Activated T-cell treated with anti-CD3 and anti-CD28 coated beads, Interleukin-2, amount 50 U/mL, for 24 hours (primary cell): ENCODE measurements around the gene USP7.
A peak's percentile ranks its signal among the peaks of the same experiment; 100 is the strongest.

Experiments used
- DNase-seq: peaks from one replicate; pipeline ENCODE4 v3.0.0-alpha.2; 2020
- H3K27ac Mint-ChIP-seq: 2 replicates; pipeline ENCODE4 v1.8.0; 2020; ENCODE audit warnings: mild to moderate bottlenecking, mixed read lengths
- H3K27me3 Mint-ChIP-seq: 2 replicates; pipeline ENCODE4 v1.8.0; 2020; ENCODE audit warnings: mixed read lengths
- H3K36me3 Mint-ChIP-seq: 2 replicates; pipeline ENCODE4 v1.8.0; 2020; ENCODE audit warnings: low read depth, mixed read lengths
- H3K4me1 Mint-ChIP-seq: 2 replicates; pipeline ENCODE4 v1.8.0; 2020; ENCODE audit warnings: low read depth, mixed read lengths
- H3K4me3 Mint-ChIP-seq: 2 replicates; pipeline ENCODE4 v1.8.0; 2020; ENCODE audit warnings: mild to moderate bottlenecking, moderate library complexity, mixed read lengths
- H3K9me3 Mint-ChIP-seq: 2 replicates; pipeline ENCODE4 v1.8.0; 2020; ENCODE audit warnings: mixed read lengths

USP7 gene

DNA sequence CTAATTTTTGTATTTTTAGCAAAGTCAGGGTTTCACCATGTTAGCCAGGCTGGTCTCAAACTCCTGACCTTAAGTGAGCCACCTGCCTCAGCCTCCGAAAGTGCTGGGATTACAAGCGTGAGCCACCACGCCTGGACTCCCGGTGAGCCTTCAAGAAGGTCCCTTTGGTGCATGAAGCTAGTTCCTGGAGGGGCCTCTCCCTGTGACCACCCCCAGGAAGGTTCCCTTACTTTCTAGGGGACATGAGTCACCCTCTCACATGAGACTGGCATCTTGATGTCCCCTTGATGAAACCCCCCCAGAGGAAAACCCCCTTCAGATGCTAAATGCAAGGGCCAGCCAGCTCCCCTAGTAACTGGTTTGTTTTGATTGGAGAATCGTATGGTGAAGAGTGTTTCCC lies 107.7 kb downstream of the USP7 start:
- no peak for DNase-seq
- H3K4me3 Mint-ChIP-seq: no peak overlapping the region
- peaks cover 40% of the 10 kb centered on the region for H3K4me1 Mint-ChIP-seq
- H3K27ac Mint-ChIP-seq: peak overlapping the region; percentile 80
- peaks cover 89% of the 10 kb centered on the region for H3K36me3 Mint-ChIP-seq
- H3K9me3 Mint-ChIP-seq: no peaks in the 10 kb centered on the region
- no peaks in the 10 kb centered on the region for H3K27me3 Mint-ChIP-seq

DNA sequence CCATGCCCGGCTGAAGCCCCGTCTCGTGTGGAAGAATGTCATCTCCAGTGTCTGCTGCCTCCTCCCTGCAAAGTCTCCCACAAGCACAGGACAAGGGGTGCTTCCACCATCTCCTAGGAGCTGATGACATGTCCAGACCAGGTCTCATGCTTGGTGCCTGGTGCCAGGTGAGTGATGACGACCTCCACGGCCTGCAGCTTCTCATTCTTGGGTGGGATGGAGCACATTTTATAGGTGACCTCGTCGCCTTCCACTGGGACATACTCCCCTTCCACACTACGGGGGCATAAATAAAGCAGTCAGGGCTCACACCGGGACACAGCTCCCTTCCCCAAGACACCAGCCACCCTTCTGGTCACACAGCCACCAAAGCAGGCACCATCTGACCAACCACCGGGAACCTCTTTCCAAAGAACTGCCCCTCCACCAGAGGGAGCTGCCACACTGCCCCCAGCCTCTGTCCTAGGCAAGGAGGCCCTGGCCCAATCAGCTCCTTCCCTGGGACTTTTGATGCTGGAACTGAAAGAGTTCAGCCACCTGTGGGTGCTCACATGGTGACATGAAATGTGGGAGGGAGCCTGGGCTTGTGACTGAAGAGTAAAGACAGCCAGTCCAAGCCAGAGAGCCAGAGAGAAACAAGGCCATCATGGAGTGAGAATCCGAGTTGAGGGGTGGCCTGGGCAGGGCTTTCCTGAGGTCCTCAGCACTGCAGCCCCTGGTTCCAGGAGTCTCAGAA lies 108.5 kb downstream of the USP7 start:
- no peak for DNase-seq
- peaks cover 92% of the 10 kb centered on the region for H3K36me3 Mint-ChIP-seq
- no peak overlapping the region for H3K4me3 Mint-ChIP-seq
- H3K27ac Mint-ChIP-seq: peak overlapping the region; percentile 80
- H3K9me3 Mint-ChIP-seq: no peaks in the 10 kb centered on the region
- H3K4me1 Mint-ChIP-seq: peaks cover 47% of the 10 kb centered on the region
- no peaks in the 10 kb centered on the region for H3K27me3 Mint-ChIP-seq

DNA sequence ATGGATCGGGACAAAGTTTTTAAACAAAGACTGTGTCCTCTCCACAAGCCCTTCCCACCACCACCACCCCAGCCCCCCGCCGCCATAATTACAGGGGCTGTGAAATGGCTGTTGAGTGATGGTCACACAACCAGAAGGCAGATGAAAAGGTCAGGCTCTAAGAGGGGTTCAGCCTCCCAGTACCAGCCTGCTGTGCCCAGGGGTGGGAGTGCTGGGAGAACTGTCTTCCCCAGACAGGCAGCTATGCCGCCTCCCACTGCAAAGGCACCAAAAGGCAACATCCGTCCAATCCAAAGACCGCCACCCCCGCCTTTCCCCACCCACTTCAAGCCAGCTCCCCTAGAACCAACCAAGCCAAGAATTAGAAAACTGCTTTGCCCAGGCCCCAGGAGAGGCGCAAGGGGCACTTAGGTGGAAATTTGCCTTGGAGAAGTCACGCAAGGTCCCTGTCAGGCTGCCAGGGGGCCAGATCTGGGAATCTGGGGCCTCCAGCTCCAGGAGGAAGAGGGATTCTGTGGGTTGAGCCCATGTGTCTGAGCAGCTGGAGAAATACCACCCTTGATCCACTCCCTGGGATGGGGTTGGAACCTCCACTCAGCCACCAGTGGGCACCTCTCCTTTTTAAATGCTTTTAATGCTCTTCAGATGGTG lies 109.3 kb downstream of the USP7 start:
- H3K36me3 Mint-ChIP-seq: peaks cover 98% of the 10 kb centered on the region
- DNase-seq: no peak
- no peaks in the 10 kb centered on the region for H3K27me3 Mint-ChIP-seq
- peak overlapping the region; percentile 80 for H3K27ac Mint-ChIP-seq
- H3K4me1 Mint-ChIP-seq: peaks cover 54% of the 10 kb centered on the region
- no peak overlapping the region for H3K4me3 Mint-ChIP-seq
- no peaks in the 10 kb centered on the region for H3K9me3 Mint-ChIP-seq

DNA sequence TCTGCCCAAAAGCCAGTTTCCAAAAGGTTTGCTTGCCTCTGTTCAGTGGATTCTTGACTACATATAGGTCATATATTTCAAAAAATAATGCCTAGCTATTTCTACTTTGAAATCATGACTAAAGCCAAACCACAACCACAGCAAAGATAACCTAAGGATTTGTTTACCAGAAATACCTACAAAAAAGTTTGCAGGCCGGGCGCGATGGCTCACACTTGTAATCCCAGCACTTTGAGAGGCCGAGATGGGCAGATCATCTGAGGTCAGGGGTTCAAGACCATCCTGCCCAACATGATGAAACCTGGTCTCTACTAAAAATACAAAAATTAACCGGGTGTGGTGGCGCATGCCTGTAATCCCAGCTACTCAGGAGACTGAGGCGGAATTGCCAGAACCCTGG lies 110.1 kb downstream of the USP7 start:
- Mint-ChIP-seq H3K36me3 (peaks cover 98% of the 10 kb centered on the region), H3K27ac (peak overlapping the region; percentile 66), H3K4me1 (peaks cover 57% of the 10 kb centered on the region), H3K9me3 (no peaks in the 10 kb centered on the region), H3K27me3 (no peaks in the 10 kb centered on the region), H3K4me3 (no peak overlapping the region)
- DNase-seq: no peak

DNA sequence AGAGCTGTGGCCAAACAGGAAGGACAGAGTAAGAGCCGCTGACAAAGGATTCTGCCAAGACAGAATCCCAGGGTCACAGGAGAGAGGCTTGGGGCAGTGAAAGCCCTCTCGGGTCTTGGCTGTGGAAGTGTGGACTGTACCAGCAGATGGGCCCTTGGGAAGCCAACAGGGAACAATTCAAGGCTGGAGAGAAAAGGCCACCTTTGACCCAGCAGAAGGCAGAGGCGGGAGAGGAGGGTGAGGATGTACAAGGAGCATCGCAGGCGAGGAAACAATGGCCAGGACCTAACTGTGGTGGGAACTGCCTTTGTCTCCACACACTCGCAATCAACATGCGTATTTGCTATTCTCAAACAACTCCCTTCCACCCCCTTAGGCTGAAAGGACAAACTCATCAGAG lies 110.6 kb downstream of the USP7 start:
- H3K4me1 Mint-ChIP-seq: peaks cover 54% of the 10 kb centered on the region
- peaks cover 98% of the 10 kb centered on the region for H3K36me3 Mint-ChIP-seq
- no peaks in the 10 kb centered on the region for H3K9me3 Mint-ChIP-seq
- peak overlapping the region; percentile 73 for H3K27ac Mint-ChIP-seq
- no peak overlapping the region for H3K4me3 Mint-ChIP-seq
- H3K27me3 Mint-ChIP-seq: no peaks in the 10 kb centered on the region
- DNase-seq: no peak

DNA sequence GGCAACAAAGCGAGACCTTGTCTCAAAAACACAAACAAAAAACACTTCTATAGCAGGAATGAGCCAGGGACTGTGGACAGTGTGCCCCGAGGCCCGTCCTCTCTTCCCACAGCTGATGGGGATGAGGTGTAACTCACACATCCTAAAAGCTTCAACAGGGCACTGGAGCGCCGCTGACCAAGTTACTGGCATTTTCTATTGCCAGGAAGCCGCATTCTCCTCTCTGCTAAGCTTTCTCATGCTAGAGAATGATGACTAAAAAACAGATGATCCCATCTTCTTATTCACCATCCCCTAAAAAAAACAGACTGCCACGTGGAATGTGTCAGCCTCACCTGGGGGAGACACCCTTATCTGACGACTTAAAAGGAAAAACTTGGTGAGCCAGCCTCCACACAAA lies 111.2 kb downstream of the USP7 start:
- peak overlapping the region; percentile 73 for H3K27ac Mint-ChIP-seq
- H3K36me3 Mint-ChIP-seq: peaks cover 98% of the 10 kb centered on the region
- H3K4me1 Mint-ChIP-seq: peaks cover 51% of the 10 kb centered on the region
- H3K4me3 Mint-ChIP-seq: no peak overlapping the region
- H3K9me3 Mint-ChIP-seq: no peaks in the 10 kb centered on the region
- H3K27me3 Mint-ChIP-seq: no peaks in the 10 kb centered on the region
- DNase-seq: no peak

DNA sequence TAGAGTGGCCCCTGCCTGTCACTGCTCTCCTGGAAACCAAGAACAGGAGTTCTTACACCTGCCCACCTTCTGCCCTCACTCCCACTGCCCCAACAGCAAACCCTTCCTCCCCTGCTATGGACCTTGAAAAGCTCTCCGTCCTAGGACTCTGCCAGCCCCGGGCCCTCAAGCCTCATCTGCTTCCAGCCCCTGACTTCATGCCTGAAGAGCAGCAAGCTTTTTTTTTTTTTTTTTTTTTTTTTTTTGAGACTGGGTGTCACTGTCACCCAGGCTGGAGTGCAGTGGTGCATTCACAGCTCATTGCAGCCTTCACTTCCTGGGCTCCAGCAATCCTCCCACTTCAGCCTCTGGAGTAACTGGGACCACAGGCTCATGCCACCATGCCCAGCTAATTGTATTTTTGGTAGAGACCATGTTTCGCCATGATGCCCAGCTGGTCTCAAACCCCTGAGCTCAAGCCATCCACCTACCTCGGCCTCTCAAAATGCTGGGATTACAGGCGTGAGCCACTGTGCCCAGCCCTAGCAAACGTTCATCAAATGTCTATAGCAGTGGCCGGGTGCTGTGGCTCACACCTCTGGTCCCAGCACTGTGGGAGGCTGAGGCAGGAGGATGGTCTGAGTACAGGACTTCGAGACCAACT lies 111.8 kb downstream of the USP7 start:
- Mint-ChIP-seq H3K4me1 (peaks cover 49% of the 10 kb centered on the region), H3K9me3 (no peaks in the 10 kb centered on the region), H3K4me3 (no peak overlapping the region), H3K27ac (peak overlapping the region; percentile 91), H3K36me3 (peaks cover 100% of the 10 kb centered on the region), H3K27me3 (no peaks in the 10 kb centered on the region)
- no peak for DNase-seq

DNA sequence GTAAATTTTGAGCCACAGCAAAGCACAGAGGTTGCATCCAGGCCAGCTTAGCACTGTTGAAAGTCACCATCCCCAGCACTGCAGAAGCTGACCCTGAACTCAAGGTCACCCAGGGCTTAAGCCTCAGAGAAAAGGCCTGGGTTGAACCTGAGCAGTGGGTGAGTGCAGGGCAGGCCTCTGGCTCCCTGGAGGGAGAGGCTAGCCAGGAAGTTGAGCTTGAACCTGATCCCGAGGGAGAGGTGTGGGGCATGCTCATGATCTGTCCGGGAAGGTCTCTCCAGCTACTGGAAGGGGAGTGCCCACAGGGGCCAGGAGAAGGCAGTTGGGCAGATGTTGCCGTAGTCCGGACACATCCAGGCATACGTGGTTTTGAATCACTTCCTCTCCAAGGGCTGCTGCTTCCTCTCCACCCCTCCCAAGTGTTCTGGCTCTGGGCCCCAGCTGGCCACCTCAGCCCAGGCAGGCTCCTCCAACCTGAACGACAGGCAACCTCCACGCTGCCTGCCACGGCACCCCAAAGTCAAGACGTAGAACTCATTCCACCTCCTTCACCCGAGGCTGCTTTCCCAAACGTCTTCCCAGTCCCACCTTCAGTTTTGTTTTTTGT lies 113.3 kb downstream of the USP7 start:
- Mint-ChIP-seq H3K4me3 (no peak overlapping the region), H3K27me3 (no peaks in the 10 kb centered on the region), H3K4me1 (peaks cover 39% of the 10 kb centered on the region), H3K36me3 (peaks cover 97% of the 10 kb centered on the region), H3K9me3 (no peaks in the 10 kb centered on the region), H3K27ac (peak overlapping the region; percentile 91)
- peak; percentile 33 for DNase-seq

DNA sequence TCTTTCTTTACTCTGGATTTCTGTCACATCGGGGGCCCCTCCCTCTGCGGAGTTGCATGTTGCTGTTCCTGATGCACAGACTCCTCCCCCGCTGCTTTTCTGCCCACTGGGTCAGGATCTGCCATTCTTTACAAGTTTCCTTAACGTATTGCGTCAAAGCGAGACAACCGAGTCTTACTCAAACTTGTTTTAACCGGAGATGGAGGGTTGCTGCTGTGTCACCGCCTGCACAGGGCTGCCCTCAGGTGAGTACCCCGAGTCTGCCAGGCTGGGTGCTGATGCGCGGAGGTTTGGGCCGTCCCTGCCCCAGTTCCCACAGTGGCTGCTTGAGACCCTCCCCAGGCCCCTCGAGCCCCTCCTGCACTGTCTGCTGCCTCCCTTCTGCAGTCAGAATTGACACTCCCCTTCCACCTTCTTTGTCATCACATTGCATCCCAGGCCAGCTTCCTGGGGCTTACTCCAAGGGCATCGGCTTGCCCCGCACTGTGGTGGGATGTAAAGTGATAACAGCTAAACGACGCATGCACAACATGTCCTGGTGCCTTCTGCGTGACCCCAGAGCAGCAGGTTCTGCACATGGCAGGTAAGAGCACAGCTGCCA lies 114.2 kb downstream of the USP7 start:
- Mint-ChIP-seq H3K36me3 (peaks cover 97% of the 10 kb centered on the region), H3K27me3 (no peaks in the 10 kb centered on the region)

DNA sequence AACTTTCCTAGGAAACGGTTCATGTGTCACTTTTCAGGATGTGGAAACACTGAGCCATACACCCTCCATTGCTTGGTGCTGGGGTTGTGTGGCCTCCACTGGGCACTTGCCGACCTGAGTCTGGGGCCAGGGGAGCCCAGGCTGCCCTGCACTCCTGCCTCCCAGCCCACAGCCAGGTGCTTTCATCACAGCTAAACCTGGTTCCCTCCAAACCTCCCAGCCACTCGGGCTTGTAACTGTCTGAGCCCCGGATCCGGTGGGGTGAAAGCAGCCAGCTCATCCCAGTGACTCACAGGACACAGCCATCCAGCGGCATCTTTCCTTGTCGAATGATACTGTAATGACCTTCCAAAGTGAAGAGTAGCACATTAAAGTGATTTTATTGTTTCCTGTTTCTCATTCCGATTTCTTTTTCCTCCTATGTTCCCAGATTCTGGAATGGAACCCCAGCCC lies 114.7 kb downstream of the USP7 start:
- no peak overlapping the region for H3K4me3 Mint-ChIP-seq
- H3K27me3 Mint-ChIP-seq: no peaks in the 10 kb centered on the region
- peaks cover 97% of the 10 kb centered on the region for H3K36me3 Mint-ChIP-seq
- H3K4me1 Mint-ChIP-seq: peaks cover 36% of the 10 kb centered on the region
- no peak for DNase-seq
- H3K27ac Mint-ChIP-seq: peak overlapping the region; percentile 15
- H3K9me3 Mint-ChIP-seq: no peaks in the 10 kb centered on the region

More for the DNA sequence above, 114.2 kb downstream of the USP7 start:
- peaks cover 36% of the 10 kb centered on the region for H3K4me1 Mint-ChIP-seq
- no peaks in the 10 kb centered on the region for H3K9me3 Mint-ChIP-seq
- H3K4me3 Mint-ChIP-seq: no peak overlapping the region
- DNase-seq: no peak
- peak overlapping the region; percentile 91 for H3K27ac Mint-ChIP-seq

DNA sequence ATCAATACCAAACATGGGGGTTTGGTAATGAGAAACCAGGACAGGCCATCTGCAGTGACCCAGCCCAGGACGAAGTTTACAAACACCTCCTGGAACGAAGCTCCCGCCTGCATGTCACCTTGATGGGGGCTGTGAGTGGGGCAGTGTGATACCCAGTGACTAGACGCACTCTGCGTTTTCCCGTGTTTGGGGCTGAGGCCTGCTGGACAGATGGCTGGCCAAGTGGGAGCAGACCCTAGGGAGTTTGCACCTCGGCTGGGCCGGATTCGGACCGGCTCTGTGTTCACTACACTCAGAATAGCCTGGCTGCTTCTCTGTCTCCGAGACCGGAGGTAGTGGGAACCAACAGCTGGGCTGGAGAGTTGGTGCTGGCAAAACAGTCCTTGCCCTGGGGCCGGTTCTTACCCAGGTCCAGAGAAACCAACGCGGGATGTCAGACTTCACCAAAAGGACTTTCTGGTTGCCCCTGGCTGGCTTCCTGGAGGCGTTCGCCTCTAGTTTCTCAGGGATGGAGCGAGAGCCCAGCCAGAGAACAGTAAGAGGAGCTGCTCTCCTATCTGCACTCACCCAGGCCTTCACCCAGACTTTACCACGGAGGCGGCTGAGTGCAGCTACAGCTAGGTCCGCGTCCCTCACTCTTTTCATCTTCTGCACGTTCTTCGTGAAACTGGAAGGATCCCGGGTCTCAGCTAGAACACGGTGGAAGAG lies 115.3 kb downstream of the USP7 start:
- peaks cover 34% of the 10 kb centered on the region for H3K4me1 Mint-ChIP-seq
- H3K4me3 Mint-ChIP-seq: no peak overlapping the region
- no peaks in the 10 kb centered on the region for H3K9me3 Mint-ChIP-seq
- peak overlapping the region; percentile 59 for H3K27ac Mint-ChIP-seq
- no peak for DNase-seq
- peaks cover 96% of the 10 kb centered on the region for H3K36me3 Mint-ChIP-seq
- no peaks in the 10 kb centered on the region for H3K27me3 Mint-ChIP-seq

DNA sequence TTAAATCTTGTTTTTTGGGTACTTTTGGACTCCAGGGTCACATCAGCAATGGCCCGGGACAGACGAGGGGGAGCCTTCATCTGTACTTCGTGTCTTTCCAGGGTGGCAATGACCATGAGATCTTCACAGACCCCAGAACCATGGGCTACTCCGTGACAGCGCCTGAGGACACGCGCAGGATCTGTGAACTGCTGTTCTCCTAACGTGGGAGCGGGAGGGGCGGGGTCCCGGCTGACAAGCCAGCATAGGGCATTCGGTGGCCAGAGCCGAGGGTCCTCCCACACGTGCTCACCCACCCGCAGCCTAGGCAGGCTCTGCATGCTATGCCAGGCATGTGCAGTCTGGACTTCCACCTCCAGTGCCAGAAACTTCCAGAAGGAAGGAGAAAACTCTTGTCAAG lies 116.1 kb downstream of the USP7 start:
- no peak overlapping the region for H3K27ac Mint-ChIP-seq
- H3K36me3 Mint-ChIP-seq: peaks cover 89% of the 10 kb centered on the region

DNA sequence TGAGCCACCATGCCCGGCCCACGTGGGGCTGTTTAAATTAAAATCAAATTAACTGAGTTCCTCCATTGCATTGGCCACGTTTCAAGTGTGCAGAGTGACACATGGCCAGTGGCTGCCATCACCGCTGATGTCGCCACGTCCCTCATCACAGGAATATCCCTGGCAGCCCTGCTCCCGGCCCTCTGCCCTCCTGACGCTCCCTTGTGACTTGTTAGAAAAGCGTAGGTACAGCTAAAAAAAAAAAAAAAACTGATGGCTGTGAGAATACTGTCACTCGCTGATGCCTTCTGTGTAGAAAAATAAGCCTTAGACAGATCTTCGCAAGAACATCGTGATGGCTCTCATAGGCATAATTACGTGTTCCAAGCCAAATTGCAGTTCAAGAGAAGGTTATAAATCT lies 116.6 kb downstream of the USP7 start:
- H3K4me3 Mint-ChIP-seq: no peak overlapping the region
- H3K36me3 Mint-ChIP-seq: peaks cover 89% of the 10 kb centered on the region
- no peak overlapping the region for H3K27ac Mint-ChIP-seq
- peaks cover 25% of the 10 kb centered on the region for H3K4me1 Mint-ChIP-seq
- H3K27me3 Mint-ChIP-seq: no peaks in the 10 kb centered on the region
- DNase-seq: no peak
- H3K9me3 Mint-ChIP-seq: no peaks in the 10 kb centered on the region

More for the DNA sequence above, 116.1 kb downstream of the USP7 start:
- peaks cover 27% of the 10 kb centered on the region for H3K4me1 Mint-ChIP-seq
- H3K9me3 Mint-ChIP-seq: no peaks in the 10 kb centered on the region
- no peak for DNase-seq
- no peak overlapping the region for H3K4me3 Mint-ChIP-seq
- H3K27me3 Mint-ChIP-seq: no peaks in the 10 kb centered on the region

DNA sequence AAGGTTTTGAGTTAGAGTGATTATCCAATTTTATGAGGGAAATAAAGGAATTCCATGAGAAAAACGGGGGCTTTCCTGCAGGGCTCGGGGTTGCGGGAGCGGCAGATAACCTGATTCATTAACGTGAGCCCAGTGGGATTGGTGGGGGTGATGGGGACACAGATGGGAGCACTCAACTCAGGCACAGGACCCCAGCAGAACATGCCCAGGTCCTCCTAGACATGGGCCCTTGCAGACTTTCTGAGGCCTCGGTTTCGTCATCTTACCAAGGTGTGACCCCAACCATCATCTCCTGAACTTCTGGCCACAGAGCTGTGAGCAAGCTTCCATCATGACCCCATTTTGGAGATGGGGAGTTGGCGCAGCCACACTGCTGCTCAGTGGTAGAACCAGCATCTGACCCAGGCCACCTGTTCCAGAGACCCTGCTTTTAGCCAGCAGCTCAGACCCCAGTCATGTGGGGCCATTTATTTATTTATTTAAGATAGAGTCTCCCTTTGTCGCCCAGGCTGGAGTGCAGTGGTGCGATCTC lies 117.2 kb downstream of the USP7 start:
- no peaks in the 10 kb centered on the region for H3K9me3 Mint-ChIP-seq
- H3K27ac Mint-ChIP-seq: peak overlapping the region; percentile 51
- peaks cover 23% of the 10 kb centered on the region for H3K4me1 Mint-ChIP-seq
- DNase-seq: no peak
- H3K4me3 Mint-ChIP-seq: no peak overlapping the region
- H3K27me3 Mint-ChIP-seq: no peaks in the 10 kb centered on the region
- peaks cover 84% of the 10 kb centered on the region for H3K36me3 Mint-ChIP-seq
